ENCODE data around the gene IKZF3.

DNA sequence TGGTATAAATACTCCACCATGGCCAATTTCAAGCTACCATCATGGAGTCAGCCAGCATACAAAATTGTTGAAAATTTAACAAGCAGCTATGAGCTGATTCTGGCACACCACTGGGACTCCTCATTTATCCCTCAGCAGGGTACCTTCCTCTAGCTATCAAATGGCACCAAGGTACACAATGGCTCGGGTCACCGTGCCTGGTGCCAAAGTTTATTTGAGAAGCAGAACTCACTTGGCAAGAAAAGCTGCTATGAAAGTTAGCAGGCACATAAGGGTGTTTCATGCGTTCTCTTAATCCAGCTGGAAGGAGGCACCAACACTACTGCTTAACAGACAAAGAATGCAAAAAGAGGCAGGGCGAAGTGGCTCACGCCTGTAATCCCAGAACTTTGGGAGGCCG, 51.6 kb downstream of the IKZF3 start:
- TF ChIP-seq REST (IDR thresholded peaks at IDR 0.05; ENCODE audit: low read depth, low read length), result no peak
- no peak for TF ChIP-seq EP300 (IDR thresholded peaks at IDR 0.05; ENCODE audit: borderline replicate concordance in 1 of 2, low read depth in 1 of 2, low read length in 1 of 2)
- TF ChIP-seq CTCF (IDR thresholded peaks at IDR 0.05), result no peak
- no peak for TF ChIP-seq POLR2AphosphoS5 (IDR thresholded peaks at IDR 0.05; ENCODE audit: low read depth, low read length)
- TF ChIP-seq FOXM1 (IDR thresholded peaks at IDR 0.05; ENCODE audit: low read depth), result no peak
- no peak for TF ChIP-seq SMC3 (IDR thresholded peaks at IDR 0.05; ENCODE audit: low read depth, low read length)
- no peak for TF ChIP-seq FOXJ3 (CRISPR knock-in tag; IDR thresholded peaks at IDR 0.05)
- TF ChIP-seq SIN3A (IDR thresholded peaks at IDR 0.05; ENCODE audit: borderline replicate concordance, low read depth, low read length), result no peak
- no peak for TF ChIP-seq USF2 (IDR thresholded peaks at IDR 0.05; ENCODE audit: borderline replicate concordance, low read depth, low read length)
- no peak for TF ChIP-seq CHD2 (IDR thresholded peaks at IDR 0.05; ENCODE audit: low read length, partially characterized antibody)
- TF ChIP-seq TAF1 (IDR thresholded peaks at IDR 0.05; ENCODE audit: borderline replicate concordance, low read depth, low read length), result no peak
- no peak for TF ChIP-seq EZH2phosphoT487 (IDR thresholded peaks at IDR 0.05; ENCODE audit: borderline replicate concordance, low read depth)
- no peak for TF ChIP-seq RFX5 (IDR thresholded peaks at IDR 0.05; ENCODE audit: low read length)

Data from SK-N-SH (cell line).